HepG2 (cell line): ENCODE data around the gene BPIFB6. TPM values are rescaled to one million over a fixed set of nuclear protein-coding genes. Genes with fewer than 3 reads are reported as not detected.
A peak's percentile ranks its signal among the peaks of the same experiment; 100 is the strongest.

Experiments used
- ARNT2 ChIP-seq: sonication (generic); formaldehyde crosslinking; IDR thresholded peaks from 2 replicates; pipeline ENCODE4 v1.8.0; 2022; ENCODE audit warnings: mild to moderate bottlenecking, low read depth, missing genetic modification reagents, moderate library complexity
- ATM ChIP-seq: fragments of 450-650 bp; IDR thresholded peaks from 2 replicates; pipeline ENCODE4 v1.7.1; 2017; ENCODE audit warnings: mild to moderate bottlenecking, borderline replicate concordance
- CHCHD3 ChIP-seq: sonication (generic); formaldehyde crosslinking; IDR thresholded peaks from 2 replicates; pipeline ENCODE4 v1.8.0; 2022; ENCODE audit warnings: mild to moderate bottlenecking, missing genetic modification reagents, moderate library complexity
- CTCF ChIP-seq: sonication (generic); formaldehyde crosslinking; IDR thresholded peaks from 2 replicates; pipeline ENCODE4 v1.5.0; 2020; ENCODE audit warnings: mild to moderate bottlenecking, missing genetic modification reagents, moderate library complexity
- ELF3 ChIP-seq: IDR thresholded peaks from 2 replicates; pipeline ENCODE4 v1.6.1; 2016; ENCODE audit warnings: missing genetic modification reagents, missing compliant biosample characterization
- ETS1 ChIP-seq: sonication (generic); formaldehyde crosslinking; IDR thresholded peaks from 2 replicates; pipeline ENCODE4 v1.4.0; 2020; ENCODE audit warnings: missing genetic modification reagents
- FOXJ3 ChIP-seq: sonication (generic); formaldehyde crosslinking; IDR thresholded peaks from 2 replicates; pipeline ENCODE4 v1.4.0; 2020; ENCODE audit warnings: missing genetic modification reagents, mild to moderate bottlenecking, borderline replicate concordance
- MED13 ChIP-seq: sonication (generic); formaldehyde crosslinking; IDR thresholded peaks from 2 replicates; pipeline ENCODE4 v1.5.0; 2020; ENCODE audit warnings: missing genetic modification reagents
- PATZ1 ChIP-seq: sonication (generic); formaldehyde crosslinking; IDR thresholded peaks from 2 replicates; pipeline ENCODE4 v1.4.0; 2020; ENCODE audit warnings: missing genetic modification reagents
- PRMT3 ChIP-seq: sonication (generic); formaldehyde crosslinking; IDR thresholded peaks from 2 replicates; pipeline ENCODE4 v1.8.1; 2022; ENCODE audit warnings: low read depth, mild to moderate bottlenecking, moderate library complexity, missing genetic modification reagents, borderline replicate concordance
- RAD21 ChIP-seq: fragments of 450-650 bp; formaldehyde crosslinking; IDR thresholded peaks from 2 replicates; pipeline ENCODE4 v1.5.0; 2020; ENCODE audit warnings: mild to moderate bottlenecking
- SAP130 ChIP-seq: IDR thresholded peaks from 2 replicates; pipeline ENCODE4 v1.6.1; 2016; ENCODE audit warnings: low read depth
- TOPORS ChIP-seq: sonication (generic); formaldehyde crosslinking; IDR thresholded peaks from 2 replicates; pipeline ENCODE4 v1.8.0; 2023; ENCODE audit warnings: mild to moderate bottlenecking, missing genetic modification reagents
- ZNF17 ChIP-seq: sonication (generic); formaldehyde crosslinking; IDR thresholded peaks from 2 replicates; pipeline ENCODE4 v1.5.0; 2020; ENCODE audit warnings: mild to moderate bottlenecking, missing genetic modification reagents
- ZNF318 ChIP-seq: sonication (generic); formaldehyde crosslinking; IDR thresholded peaks from 2 replicates; pipeline ENCODE4 v1.4.0; 2020; ENCODE audit warnings: mild to moderate bottlenecking, missing genetic modification reagents
- ZNF33B ChIP-seq: sonication (generic); formaldehyde crosslinking; IDR thresholded peaks from 2 replicates; pipeline ENCODE4 v1.5.1; 2020; ENCODE audit warnings: mild to moderate bottlenecking, missing genetic modification reagents
- ZNF577 ChIP-seq: sonication (generic); formaldehyde crosslinking; IDR thresholded peaks from 2 replicates; pipeline ENCODE4 v1.4.0; 2020; ENCODE audit warnings: mild to moderate bottlenecking, low read depth, missing genetic modification reagents, borderline replicate concordance
- ZNF746 ChIP-seq: sonication (generic); formaldehyde crosslinking; IDR thresholded peaks from 2 replicates; pipeline ENCODE4 v1.8.0; 2022; ENCODE audit warnings: mild to moderate bottlenecking, missing genetic modification reagents
- ZSCAN30 ChIP-seq: sonication (generic); formaldehyde crosslinking; IDR thresholded peaks from 2 replicates; pipeline ENCODE4 v1.5.0; 2020; ENCODE audit warnings: mild to moderate bottlenecking, missing genetic modification reagents
- polyA plus RNA-seq, 8 experiments: library from polyadenylated mRNA; depleted of rRNA in 3 of 8; stranded (reverse) in 7 of 8; unstranded in 1 of 8; fragments of >200 nt; fragmentation: Illumina TruSeq in 4 of 8; extraction: Trizol in 4 of 8; gene quantifications; 2 replicates each; pipeline versions ENCODE4 v1.2.1 to v1.2.3, GENCODE V29; 2011 to 2016; ENCODE audit warnings: low read depth in 4 of 8, missing spikeins in 1 of 8, mixed read lengths in 1 of 8; ENCODE audit not compliant: insufficient read depth in 1 of 8
- total RNA-seq, 5 experiments: library from RNA; depleted of rRNA; stranded (reverse); fragments of >200 nt; fragmentation: Illumina TruSeq; extraction: Trizol; gene quantifications; 2 replicates each; pipeline ENCODE4 v1.2.3, GENCODE V29; 2016; ENCODE audit warnings: low read depth in 1 of 5

BPIFB6 gene
- total and polyA plus RNA-seq, 2 of the 13 experiments (the other 11 are each of a cell fraction or from before 2014, with no cell fraction given), result 0.13 to 1.7 TPM

- TF ChIP-seq ZNF318 (CRISPR knock-in tag) (no peak), ZNF17 (CRISPR knock-in tag) (no peak), RAD21 (CRISPR knock-in tag) (no peak), CTCF (CRISPR knock-in tag) (no peak), FOXJ3 (CRISPR knock-in tag) (no peak), CHCHD3 (CRISPR knock-in tag) (no peak), ZNF33B (peak; percentile 8; the same call in 1 of the 2 replicates), ATM (no peak), ZSCAN30 (0 out of 2 replicates have a peak, but pooled peaks have one; percentile 33), ZNF746 (no peak), TOPORS (CRISPR knock-in tag) (no peak), SAP130 (no peak), ARNT2 (no peak), PRMT3 (CRISPR knock-in tag) (0 out of 2 replicates have a peak, but pooled peaks have one; percentile 10), ZNF577 (CRISPR knock-in tag) (no peak), ETS1 (CRISPR knock-in tag) (no peak), PATZ1 (CRISPR knock-in tag) (no peak), MED13 (no peak), ELF3 (CRISPR knock-in tag) (no peak)
These were observed 21.3 kb upstream of the BPIFB6 start (continued) for GRCh38 chr20:33010133-33010504.
